ENCODE results near the gene SCFD2.
"Not testable (repeated sequence)": the region's sequence is repeated elsewhere in the genome, so short reads cannot be mapped to it uniquely, and the experiment has no call there.

The SCFD2 gene

DNA sequence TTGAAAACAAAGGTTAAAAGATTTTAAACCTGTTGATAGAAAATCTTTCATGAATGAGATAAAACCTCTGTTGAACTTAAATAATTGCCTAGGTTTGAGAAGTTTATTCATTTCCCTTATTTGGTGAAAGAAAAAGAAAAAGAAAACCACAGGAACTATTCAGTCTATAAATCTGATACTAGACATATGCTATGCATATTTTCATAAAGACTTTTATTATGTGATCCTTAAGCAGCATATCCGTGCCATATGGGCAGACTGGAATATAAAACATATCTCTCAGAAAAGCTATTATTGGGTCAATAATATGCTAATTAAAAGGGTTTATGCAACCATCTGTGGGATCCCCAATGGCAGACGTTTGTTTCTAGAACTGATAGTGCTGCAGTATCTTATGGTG is 325.0 kb downstream of the SCFD2 start:
- TF ChIP-seq, protein P1, sequence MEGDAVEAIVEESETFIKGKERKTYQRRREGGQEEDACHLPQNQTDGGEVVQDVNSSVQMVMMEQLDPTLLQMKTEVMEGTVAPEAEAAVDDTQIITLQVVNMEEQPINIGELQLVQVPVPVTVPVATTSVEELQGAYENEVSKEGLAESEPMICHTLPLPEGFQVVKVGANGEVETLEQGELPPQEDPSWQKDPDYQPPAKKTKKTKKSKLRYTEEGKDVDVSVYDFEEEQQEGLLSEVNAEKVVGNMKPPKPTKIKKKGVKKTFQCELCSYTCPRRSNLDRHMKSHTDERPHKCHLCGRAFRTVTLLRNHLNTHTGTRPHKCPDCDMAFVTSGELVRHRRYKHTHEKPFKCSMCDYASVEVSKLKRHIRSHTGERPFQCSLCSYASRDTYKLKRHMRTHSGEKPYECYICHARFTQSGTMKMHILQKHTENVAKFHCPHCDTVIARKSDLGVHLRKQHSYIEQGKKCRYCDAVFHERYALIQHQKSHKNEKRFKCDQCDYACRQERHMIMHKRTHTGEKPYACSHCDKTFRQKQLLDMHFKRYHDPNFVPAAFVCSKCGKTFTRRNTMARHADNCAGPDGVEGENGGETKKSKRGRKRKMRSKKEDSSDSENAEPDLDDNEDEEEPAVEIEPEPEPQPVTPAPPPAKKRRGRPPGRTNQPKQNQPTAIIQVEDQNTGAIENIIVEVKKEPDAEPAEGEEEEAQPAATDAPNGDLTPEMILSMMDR (IDR thresholded peaks at IDR 0.05; ENCODE audit: borderline replicate concordance, control extremely low read depth, extremely low read depth, insufficient read depth, missing control alignments), result no peak
- no peak for DNase-seq (ENCODE audit: low spot score)
- in situ Hi-C loops (cut with MboI; ENCODE audit: low sequenced_read_pairs, unreplicated experiment), result loop anchor here (25.0 kb wide), 1 partner anchor 446 kb away; no protein-coding TSS in a partner anchor

DNA sequence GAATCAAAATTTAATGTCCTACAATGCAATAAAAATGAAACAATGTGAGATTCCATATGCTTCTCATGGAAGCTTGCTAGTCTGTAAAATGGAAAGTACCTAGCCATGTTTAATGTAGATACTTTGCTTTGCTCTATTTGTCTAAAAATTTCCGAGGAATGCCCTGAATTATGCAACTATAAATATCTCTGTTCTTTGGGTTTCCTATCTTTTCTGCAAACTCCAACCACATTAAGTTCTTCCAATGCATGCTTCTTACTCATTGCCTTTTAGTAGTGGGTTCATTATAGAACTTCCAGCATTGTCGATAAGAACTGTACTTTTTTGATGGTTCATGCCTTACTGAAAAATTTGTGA is 325.4 kb downstream of the SCFD2 start:
- in situ Hi-C loops (cut with MboI; ENCODE audit: low sequenced_read_pairs, unreplicated experiment), result loop anchor here (25.0 kb wide), 1 partner anchor 447 kb away; no protein-coding TSS in a partner anchor
- TF ChIP-seq, protein P1 (IDR thresholded peaks at IDR 0.05; ENCODE audit: borderline replicate concordance, control extremely low read depth, extremely low read depth, insufficient read depth, missing control alignments), result no peak
- DNase-seq (ENCODE audit: low spot score), result no peak

DNA sequence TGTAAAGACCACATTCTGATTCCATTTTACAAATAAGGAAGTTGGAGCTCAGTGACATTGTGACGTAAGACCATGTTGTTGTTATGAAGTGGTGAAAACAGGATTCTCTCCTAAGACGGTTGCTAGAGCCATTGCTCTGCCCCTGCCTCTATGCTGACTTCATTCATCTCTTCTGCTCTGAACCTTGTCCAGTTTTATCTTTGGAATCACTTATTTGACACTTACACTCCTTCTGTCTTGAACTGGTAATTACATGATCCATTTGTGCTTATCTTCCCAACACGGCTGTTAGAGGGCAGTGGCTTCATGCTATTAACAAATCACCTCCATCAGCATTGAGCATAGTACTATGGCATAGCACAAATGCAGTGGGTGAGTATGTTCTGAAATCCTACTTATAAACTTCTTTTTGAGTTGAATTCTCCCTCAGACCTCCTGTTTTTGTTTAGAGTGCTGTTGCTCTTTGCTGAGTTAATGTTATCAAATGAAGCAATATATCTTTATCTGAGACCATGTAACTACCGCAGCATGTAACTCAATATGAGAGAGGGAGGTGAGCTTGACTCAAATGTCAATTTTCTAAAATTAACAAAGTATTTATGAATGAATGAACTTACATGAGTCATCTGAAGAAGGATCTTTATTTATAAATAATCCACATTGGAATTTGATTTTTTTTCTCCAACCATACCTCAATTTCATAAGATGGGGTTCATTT is 326.0 kb downstream of the SCFD2 start:
- no peak for DNase-seq (ENCODE audit: low spot score)
- in situ Hi-C loops (cut with MboI; ENCODE audit: low sequenced_read_pairs, unreplicated experiment), result loop anchor here (25.0 kb wide), 1 partner anchor 447 kb away; no protein-coding TSS in a partner anchor
- TF ChIP-seq, protein P1 (IDR thresholded peaks at IDR 0.05; ENCODE audit: borderline replicate concordance, control extremely low read depth, extremely low read depth, insufficient read depth, missing control alignments), result no peak

DNA sequence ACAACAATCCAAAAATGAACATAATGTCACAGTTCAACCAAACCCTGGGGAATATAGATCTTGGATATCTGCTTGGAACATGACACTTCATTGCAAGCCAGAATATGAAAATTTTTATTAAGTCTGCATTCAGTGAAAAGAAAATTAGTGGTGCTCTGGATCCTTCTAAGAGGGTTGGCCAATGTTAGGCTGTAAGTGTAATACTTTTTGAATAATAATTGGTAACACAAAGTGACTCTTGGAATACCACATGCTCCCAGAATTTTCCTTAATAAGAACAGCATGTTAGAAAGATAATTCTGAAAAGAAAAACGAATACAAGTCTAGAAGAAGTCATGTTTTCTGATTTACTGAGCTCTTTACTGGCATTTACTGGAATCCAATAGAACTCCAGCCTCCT is 328.0 kb downstream of the SCFD2 start:
- DNase-seq (ENCODE audit: low spot score), result no peak
- TF ChIP-seq, protein P1 (IDR thresholded peaks at IDR 0.05; ENCODE audit: borderline replicate concordance, control extremely low read depth, extremely low read depth, insufficient read depth, missing control alignments), result no peak
- in situ Hi-C loops (cut with MboI; ENCODE audit: low sequenced_read_pairs, unreplicated experiment), result loop anchor here (25.0 kb wide), 1 partner anchor 449 kb away; no protein-coding TSS in a partner anchor

DNA sequence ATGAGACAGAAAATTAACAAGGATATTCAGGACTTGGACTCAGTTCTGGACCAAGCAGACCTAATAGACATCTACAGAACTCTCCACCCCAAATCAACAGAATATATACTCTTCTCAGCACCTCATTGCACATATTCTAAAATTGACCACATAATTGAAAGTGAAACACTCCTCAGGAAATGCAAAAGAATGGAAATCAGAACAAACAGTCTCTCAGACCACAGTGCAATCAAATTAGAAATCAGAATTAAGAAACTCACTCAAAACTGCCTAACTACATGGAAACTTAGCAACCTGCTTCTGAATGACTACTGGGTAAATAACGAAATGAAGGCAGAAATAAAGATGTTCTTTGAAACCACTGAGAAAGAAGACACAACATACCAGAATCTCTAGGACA is 333.0 kb downstream of the SCFD2 start:
- in situ Hi-C loops (cut with MboI; ENCODE audit: low sequenced_read_pairs, unreplicated experiment), result loop anchor here (25.0 kb wide), 1 partner anchor 454 kb away; no protein-coding TSS in a partner anchor
- DNase-seq (ENCODE audit: low spot score), result not testable (repeated sequence)

DNA sequence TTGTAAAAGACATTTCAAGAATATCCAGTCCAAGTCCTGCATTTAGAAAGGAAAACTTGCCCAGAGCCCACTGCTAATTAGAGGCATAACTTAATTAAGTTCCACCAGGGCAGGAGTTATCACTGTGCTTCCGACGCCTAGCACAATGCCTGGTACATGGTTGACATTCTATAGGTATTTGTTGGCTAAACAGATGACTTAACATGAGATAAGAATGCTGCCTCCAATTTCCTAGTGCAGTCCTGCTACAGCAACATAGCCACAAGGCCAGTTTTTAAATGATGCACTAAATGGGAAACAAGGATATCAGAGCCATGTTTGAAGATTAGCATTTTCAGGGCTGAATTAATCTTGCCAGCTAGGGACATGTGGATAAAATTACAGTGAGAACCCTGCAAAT is 339.6 kb downstream of the SCFD2 start:
- TF ChIP-seq, protein P1 (IDR thresholded peaks at IDR 0.05; ENCODE audit: borderline replicate concordance, control extremely low read depth, extremely low read depth, insufficient read depth, missing control alignments), result no peak
- in situ Hi-C loops (cut with MboI; ENCODE audit: low sequenced_read_pairs, unreplicated experiment), result loop anchor here (25.0 kb wide), 1 partner anchor 461 kb away; no protein-coding TSS in a partner anchor
- no peak for DNase-seq (ENCODE audit: low spot score)

DNA sequence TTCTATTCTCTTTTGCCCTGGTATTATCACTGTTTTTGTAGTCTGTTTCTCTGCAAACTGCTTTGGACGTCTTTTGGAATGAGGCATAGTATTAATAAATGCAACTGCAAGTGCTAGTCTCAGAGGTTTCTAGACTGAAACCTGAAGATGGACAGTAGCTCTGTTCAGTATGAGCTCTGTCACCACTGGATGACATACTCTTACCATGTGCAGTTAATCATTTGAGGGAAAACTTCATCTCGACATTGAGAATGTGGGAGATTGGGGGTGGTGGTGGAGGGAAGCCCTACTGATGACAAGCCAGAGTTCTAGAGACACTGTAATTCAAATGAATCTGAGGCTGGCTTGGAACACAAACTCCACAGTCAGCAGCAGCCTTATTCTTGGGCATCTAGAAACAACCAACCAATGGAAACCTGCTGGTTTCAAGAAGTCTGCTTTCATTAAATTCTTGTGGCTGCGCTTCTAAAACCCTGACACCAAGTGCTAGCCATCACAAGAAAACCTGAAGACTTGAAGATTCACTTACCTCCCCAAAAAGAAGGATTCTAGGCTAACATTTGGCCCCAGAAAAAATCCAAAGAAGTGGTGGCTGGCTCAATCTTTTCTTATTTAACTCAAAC is 342.1 kb downstream of the SCFD2 start:
- in situ Hi-C loops (cut with MboI; ENCODE audit: low sequenced_read_pairs, unreplicated experiment), result loop anchor here (25.0 kb wide), 1 partner anchor 1189 kb away; no protein-coding TSS in a partner anchor
- DNase-seq (ENCODE audit: low spot score), result no peak

More for the DNA sequence above, 342.1 kb downstream of the SCFD2 start:
- TF ChIP-seq, protein P1 (IDR thresholded peaks at IDR 0.05; ENCODE audit: borderline replicate concordance, control extremely low read depth, extremely low read depth, insufficient read depth, missing control alignments), result no peak
